NCI-H446 (cell line): Measurements from ENCODE around the gene B9D2.
"Not testable (repeated sequence)": the region's sequence is repeated elsewhere in the genome, so short reads cannot be mapped to it uniquely, and the experiment has no call there.

Experiments used
- DNase-seq, 2 experiments: peaks; one replicate each; lab custom pipeline; 2025; lab: John Stamatoyannopoulos, UW

B9D2 gene

DNA sequence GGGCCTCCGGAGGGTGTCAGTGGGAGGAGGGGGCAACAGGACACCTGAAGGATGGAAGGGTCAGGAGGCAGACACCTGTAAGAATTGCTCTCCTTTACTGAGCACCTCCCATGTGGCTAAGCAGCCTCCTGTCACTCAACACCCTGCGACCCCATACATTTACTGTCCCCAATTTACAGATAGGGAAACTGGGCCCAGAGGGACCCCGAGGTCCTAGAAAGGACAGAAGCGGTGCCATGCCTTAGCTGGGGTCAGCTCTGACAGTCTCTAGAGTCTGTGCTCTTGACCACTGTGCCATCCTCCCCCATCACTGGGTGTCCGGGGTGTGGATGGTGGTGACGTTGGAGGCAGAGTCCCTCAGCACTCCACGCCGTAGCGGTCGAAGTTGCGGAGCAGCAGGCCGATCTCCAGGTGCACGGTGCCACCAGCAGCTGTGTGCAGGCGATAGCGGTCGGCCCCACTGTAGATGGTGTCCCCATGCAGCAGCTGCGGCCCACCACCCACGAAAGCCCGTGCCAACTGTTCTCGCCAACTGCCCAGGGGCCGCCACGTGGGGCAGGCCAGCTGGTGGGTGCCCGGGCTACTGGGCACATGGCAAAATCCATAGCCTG is 9.5 kb downstream of the B9D2 start:
- no peak for DNase-seq

DNA sequence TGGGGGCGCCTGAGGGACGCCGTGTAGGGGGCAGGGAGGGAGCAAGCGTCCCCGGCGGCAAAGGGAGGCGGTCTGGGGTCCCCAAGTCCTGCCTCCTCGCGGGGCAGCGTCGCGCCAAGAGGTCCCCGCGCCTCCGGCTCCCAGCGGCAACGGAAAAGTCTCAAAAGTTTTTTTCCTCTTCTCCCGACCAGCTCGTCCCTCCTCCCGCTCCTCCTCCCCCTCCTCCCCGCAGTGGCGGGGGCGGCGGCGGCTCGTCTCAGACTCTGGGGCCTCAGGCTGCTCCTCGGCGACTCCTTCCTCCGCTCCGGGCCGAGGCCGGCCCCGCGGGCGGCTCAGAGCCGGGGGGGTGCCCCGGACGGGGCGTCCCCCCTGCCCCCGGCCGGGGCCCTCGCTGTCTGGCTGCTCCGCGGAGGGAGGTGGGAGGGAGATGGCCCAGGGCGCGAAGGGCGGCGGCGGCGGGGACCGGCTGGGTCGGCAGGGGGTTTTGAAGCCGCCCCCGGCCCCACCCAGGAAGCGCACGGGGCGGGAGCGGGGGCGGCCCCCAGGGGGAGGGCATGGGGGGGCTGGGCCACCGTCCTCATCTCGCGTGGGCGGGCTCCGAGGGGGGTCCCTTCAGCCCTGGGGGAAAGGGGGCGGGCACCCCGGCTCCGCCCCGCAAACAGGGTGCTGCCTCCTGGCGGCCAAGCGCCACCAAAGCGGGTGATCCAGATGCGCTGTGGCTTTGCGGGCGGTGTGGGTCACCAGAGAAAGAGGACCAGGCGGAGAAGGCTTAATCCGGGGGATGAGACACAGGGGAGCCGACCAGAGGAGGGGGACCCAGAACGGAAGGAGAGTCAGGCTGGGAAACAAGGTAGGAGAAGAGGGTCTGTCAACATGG is 10.2 kb downstream of the B9D2 start, which contains the start of gene TGFB1:
Gene TGFB1, minus strand, starts transcription at position 457 of the 877 bp plus-strand sequence. CDS start 878 bp downstream, outside the sequence.
- DNase-seq, result peak in 1 of 2 experiments; percentile 22

DNA sequence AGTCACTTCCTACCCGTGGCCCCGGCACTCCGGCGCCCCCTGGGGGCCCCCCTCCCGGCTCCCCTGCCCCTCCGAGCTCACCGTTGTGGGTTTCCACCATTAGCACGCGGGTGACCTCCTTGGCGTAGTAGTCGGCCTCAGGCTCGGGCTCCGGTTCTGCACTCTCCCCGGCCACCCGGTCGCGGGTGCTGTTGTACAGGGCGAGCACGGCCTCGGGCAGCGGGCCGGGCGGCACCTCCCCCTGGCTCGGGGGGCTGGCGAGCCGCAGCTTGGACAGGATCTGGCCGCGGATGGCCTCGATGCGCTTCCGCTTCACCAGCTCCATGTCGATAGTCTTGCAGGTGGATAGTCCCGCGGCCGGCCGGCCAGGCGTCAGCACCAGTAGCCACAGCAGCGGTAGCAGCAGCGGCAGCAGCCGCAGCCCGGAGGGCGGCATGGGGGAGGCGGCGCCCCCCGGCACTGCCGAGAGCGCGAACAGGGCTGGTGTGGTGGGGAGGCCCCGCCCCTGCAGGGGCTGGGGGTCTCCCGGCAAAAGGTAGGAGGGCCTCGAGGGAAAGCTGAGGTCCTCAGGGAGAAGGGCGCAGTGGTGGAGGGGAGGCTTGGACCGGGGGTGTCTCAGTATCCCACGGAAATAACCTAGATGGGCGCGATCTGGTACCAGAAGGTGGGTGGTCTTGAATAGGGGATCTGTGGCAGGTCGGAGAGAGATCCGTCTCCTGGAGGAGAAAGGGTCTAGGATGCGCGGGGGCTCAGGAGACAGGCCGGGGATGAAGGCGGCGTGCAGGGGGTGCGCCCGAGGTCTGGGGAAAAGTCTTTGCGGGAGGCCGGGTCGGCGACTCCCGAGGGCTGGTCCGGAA is 11.1 kb downstream of the B9D2 start:
- no peak for DNase-seq

DNA sequence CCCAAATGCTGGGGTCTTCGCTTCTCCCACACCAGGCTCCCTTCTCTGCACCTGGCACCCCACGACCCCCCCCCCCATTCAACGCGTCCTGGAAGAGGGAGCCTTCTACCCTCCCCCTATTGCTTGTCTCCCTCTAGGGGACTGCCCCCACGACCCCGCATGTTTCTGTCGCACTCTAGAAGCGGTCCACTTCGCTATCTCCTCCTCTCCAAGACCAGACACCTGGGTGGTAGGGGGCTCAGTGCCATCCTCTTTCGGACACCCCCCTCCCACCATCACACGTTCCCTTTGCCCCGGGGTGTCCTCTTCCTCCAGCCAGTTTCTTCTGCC is 11.7 kb downstream of the B9D2 start:
- no peak for DNase-seq

DNA sequence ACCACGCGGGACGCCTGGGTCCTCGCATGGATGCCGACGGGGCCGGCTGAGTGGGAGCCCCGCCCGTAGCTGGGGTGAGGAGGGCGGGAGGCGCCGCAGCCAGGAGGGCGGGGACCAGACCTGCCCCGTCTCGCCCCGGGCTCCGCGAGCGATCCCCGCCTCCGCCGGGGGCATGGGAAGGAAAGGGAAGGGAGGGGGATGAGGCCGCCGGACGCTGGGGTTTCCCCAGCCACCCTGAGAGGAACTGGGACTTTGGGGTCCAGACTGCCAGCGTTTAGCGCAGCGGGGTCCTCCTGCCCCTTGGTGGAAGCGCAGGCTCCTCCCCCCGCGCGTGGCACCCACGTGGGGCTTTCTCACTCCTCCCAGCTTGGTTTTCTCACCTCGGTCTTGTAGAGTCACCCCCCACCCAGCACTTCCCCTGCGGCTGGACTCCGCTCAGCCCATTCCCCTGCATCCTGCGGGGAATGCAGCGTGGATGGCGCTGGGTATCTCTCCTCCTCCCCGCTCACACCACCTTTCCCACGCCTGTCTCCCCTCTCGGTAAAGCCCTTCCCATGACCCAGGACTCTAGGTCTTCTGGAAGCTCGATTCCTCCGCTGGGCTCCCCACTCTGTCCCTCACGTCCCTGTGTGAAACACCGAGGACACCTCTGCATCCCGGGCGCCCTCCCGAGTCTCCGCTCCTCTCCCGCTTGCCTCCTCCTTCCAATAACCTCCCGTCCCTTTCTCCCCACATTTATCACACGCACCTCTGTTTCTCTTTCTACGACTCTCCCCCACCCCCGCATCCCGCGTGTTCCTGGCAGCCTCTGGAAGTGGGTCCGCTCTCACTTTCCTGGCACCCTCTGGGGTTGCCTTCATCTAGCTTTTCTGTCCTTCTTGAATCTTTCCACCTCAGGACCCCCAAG is 12.4 kb downstream of the B9D2 start:
- DNase-seq, result no peak

DNA sequence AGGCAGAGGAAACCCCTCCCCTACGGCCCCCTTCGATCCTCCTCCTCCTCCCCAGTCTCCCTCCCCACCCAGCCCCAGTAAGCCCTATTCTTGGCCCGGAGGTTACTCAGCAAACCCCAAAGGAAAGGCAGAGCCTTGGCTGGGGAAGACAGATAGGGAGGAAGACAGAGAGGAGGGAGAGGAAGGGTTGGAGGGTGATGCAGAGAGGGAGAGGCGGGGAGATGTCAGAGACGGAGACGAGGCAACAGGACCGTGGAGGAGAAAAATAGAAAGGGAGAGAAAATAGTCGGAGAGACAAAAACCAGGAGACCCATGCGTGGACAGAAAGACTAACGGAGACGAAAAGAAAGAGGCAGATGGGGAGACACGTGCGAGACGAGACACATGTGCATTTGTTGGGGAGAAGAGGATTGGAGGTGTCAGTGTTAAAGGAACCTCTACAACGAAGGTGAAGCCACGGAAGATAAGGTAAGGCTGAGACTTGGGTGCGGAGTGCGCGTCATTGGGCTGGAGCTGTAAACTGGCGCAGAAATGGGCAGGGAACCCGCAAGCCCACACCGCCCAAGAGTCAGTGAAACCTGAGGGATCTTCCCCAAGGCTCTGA is 13.1 kb downstream of the B9D2 start:
- DNase-seq, result no peak

DNA sequence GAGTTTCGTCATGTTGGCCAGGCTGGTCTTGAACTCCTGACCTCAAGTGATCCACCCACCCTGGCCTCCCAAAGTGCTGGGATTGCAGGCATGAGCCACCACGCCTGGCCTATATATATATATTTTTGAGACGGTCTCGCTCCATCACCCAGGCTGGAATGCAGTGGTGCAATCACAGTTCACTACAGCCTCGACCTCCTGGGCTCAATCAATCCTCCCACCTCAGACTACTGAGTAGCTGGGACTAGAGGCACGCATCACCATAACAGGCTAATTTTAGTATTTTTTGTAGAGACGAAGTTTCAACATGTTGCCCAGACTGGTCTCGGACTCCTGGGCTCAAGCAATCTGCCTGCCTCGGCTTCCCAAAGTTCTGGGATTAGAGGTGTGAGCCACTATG is 17.0 kb downstream of the B9D2 start:
- DNase-seq, result not testable (repeated sequence)

DNA sequence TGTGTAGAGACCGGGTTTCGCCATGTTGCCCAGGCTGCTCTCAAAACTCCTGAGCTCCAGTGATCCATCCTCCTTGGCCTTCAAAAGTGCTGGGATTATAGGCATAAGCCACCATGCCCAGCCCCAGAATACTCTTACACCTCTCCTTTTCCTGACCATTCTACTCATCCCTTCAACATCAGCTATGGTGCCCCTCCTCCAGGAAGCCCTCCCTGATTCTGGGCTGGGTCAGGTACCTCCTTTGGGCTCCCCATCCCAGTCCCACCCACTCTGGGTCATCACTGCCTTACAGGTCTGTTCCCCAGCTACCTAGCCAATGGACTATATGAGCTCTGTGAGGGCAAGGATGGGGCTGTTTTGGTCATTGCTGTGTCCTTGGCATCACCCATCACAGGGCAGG is 19.8 kb downstream of the B9D2 start:
- no peak for DNase-seq

DNA sequence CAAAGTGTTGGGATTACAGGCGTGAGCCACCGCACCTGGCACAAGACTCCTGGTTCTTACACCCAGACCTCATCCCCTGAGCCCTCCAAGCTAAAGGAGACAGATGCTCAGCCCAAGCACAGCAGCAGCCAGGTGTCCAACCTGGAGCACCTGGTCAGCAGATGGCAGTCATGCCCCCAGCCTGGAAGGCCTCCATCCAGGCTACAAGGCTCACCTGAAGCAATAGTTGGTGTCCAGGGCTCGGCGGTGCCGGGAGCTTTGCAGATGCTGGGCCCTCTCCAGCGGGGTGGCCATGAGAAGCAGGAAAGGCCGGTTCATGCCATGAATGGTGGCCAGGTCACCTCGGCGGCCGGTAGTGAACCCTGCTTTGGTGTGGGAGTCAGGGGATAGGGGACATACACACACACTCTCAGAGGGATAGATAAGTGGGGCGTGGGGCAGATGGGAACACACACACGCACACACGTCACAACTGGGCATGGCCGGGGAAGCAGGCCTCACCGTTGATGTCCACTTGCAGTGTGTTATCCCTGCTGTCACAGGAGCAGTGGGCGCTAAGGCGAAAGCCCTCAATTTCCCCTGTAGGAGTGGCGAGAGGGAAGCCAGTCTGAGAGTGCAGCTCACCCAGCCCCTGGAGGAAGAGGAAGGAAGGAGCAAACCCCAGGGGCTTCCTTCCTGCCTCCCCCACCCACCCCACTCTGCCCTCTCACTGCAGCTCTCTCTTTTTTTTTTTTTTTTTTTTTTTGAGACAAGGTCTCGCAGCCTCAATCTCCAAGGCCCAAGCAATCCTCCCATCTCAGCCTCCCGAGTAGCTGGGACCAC is 22.1 kb downstream of the B9D2 start:
- DNase-seq, result no peak

DNA sequence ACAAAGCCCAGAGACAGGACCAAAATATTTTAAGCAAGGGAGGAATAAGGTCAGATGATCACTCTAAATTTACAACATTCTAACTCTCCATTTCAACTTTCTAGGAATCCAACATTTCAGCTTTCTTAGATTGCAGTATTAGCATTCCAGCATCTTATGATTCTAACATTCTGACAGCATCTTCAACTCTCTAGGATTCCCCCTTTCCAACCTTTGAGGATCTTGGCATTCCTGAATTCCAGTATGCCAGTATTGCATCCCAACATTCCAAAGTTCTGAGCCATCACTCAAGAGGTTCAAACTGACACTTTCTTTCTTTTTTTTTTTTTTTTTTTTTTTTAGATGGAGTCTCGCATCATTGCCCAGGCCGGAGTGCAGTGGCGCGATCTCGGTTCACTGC is 24.0 kb downstream of the B9D2 start:
- DNase-seq, result no peak

DNA sequence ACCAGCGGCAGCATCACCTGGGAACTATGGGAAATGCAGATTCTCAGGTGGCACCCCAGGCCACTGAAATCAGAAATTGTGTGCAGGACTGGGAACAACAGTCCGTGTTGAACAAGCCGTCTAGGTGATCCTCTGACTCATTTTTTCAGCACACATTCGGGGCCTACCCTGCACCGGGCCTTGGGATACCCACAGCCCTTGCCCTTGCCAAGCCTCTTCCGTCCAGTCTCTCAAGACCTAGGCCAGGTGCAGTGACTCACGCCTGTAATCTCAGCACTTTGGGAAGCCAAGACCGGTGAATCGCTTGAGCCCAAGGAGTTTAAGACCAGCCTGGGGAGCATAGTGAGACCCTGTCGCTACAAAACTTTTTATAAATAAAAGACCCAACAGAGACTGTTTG is 28.5 kb downstream of the B9D2 start:
- no peak for DNase-seq

DNA sequence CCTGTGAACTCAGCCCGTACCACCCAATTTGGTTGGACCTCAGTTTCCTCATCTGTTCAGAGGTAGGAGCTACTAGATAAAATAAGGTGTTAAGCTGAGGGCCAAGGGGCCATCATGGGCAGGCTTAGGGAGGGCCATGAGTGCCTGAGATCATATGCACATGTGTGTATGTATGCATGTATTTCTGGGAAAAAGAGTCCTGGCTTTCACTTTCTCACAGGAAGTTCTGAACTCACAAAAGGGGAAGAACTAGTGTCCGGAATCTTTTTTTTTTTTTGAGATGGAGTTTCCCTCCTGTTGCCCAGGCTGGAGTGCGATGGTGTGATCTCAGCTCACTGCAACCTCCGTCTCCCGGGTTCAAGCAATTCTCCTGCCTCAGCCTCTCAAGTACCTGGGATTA is 29.2 kb downstream of the B9D2 start:
- DNase-seq, result no peak

DNA sequence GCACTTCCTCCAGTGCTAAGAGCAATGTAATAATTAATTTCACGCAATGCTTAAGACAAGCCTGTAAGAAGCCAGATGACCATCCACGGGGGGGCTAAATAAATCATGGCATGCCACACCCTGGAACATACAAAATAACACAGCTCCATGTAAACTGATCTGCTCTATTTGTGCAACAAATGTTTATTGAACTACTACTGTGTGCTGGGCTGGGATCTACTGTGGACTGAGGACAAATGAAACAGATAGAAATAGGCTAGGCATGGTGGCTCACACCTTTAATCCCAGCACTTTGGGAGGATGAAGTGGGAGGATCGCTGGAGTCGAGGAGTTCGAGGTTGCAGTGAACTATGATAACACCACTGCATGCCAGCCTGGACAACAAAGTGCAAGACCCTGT is 31.5 kb downstream of the B9D2 start:
- no peak for DNase-seq

DNA sequence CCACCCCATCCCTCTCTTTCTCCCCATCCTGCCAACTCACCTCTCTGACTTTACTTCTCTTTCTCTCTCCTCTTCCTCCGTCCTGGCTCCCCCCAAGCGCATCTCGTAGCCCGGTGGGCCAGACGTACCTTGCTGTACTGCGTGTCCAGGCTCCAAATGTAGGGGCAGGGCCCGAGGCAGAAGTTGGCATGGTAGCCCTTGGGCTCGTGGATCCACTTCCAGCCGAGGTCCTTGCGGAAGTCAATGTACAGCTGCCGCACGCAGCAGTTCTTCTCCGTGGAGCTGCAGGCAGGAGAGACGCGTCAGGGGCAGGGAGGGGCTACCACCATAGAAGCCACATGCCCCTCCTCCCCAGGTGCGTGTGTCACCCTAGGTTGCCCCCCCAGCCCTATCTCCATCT is 31.9 kb downstream of the B9D2 start:
- no peak for DNase-seq

DNA sequence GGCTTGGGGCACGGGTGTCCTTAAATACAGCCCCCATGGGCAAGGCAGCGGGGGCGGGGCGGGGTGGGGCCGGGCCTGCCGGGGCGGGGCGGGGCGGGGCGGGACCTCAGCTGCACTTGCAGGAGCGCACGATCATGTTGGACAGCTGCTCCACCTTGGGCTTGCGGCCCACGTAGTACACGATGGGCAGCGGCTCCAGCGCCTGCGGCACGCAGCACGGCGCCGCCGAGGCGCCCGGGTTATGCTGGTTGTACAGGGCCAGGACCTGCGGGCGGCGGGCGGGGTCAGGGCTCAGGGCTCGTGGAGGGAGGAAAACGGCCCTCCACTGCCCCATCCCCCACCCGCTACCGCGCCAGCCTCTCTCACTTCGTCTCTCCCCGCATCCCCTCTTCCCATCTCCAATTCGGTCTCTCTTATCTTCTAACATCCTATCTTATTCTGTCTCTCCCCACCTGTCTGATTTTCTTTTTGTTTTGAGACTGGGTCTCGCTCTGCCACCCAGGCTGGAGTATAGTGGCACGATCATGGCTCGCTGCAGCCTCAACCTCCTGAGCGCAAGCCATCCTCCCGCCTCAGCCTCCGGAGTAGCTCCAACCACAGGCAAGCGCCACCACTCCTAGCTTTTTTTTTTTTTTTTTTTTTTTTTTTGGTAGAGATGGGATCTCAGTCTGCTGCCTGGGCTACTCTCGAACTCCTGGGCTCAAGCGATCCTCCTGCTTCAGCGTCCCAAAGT is 32.8 kb downstream of the B9D2 start:
- no peak for DNase-seq

DNA sequence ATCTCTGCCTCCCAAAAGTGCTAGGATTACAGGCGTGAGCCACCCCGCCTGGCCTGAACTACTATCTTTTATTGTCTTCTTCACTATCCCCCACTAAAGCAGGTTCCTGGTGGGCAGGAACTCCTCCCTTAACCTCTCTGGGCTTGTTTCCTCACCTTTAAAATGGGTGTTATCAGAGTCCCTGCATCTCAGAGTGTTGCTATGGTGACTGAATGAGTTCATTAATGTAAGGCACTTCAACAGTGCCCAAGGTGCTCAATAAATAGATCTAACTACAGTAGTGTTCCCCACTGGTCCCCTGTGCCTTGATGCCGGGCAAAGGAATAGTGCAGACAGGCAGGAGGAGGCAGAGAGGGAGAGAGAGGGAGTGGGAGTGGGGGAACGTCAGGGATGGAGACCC is 33.5 kb downstream of the B9D2 start:
- DNase-seq, result no peak

DNA sequence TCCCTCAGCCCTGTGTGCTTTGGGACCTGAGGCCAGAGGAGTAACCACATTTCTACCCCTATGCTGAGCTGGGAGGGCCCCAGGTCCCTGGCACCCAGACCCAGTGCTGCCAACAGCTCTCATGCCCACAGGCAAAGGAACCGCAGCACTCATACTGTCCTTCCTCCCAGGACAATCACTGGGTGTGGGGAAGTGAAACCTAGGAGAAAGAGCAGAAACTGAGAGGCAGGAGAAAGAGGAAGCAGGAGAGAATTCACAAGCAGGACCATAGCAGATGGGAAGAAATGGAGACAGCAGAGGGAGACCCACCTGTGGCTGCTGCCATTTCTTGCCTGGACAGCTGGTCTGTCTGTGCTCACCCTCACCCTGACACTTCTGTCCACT is 35.1 kb downstream of the B9D2 start:
- no peak for DNase-seq

DNA sequence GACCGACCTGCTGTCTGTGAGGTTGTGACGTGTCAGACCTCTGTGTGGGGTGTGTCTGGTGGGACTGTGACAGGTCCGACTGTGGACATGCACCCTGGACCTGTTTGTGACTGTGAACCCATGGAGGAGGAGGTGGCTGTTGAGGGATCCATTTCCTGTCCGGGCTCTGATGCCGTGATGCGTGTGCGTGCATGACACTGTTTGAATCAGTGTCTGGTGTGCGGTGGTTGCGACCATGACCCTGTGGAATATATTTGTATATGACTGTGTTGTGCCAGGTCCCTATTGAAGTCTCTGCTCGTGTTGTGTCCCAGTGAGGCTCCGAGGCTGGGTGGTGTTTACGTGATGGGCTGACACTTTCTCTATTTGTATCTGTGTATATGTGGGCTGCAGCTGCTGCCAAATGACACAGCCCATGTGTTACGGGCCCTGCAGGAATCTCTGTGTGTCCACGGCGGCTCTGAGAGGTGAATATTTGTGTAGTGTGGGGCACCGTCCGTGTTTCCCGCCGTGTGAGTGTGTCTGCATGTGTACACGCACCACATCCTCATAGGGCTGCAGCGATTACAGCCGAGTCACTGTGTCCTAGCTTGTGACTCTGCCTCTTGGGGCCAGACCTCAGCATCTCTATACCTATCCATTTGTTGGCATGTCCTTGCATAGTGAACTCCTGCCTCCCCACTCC is 35.6 kb downstream of the B9D2 start:
- DNase-seq, result no peak

DNA sequence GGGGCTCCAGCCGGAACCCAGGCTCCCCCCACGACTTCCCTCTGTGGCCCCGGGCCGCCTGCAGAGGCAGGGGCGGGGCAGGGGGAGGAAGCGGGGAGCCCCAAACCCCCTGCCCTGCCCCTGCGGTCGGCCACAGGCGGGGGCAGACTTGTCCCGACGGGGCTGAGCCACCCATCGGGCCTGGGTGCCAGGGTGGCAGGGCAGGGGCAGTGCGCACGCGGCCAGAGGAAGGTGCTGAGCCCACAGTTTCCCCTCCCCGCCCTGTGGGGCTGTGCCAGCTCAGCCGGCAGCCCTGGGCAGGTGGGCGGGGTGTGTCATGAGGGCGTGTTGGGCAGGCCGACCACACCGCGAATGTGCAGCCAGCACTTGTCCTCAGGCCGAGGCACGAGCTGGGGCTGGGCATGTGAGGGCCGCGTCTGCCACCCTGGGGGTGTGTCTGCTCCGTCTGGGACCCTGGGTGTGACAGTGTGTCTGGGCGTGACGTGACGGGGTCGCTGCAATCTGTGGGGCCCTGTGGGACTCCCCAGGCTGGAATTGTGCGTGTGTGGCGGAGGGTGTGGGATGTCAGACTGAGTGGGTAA is 36.3 kb downstream of the B9D2 start:
- no peak for DNase-seq
